Keratinocyte (primary cell): ENCODE data around the gene UROD. TPM values are rescaled to one million over a fixed set of nuclear protein-coding genes. Genes with fewer than 3 reads are reported as not detected.

ENCODE experiments used
- DNase-seq: peaks from one replicate; pipeline ENCODE4 v3.0.0-alpha.2; 2011; ENCODE audit warnings: low read depth, missing footprints, low spot score
- FAIRE-seq: peaks from 2 replicates; lab custom pipeline; 2011; peaks lifted over from hg19 to GRCh38; lab: Jason Lieb, UNC
- H2AFZ ChIP-seq: 2 replicates; pipeline ENCODE4 v1.6.0; 2012; ENCODE audit warnings: low read length, control low read depth, inconsistent platforms; ENCODE audit not compliant: control insufficient read depth
- H3K27ac ChIP-seq: 2 replicates; pipeline ENCODE4 v1.5.1; 2011; ENCODE audit warnings: low read length; ENCODE audit not compliant: control insufficient read depth, insufficient read depth
- H3K27me3 ChIP-seq: 3 replicates; pipeline ENCODE4 v1.6.0; 2011; ENCODE audit warnings: low read length; ENCODE audit not compliant: control insufficient read depth, insufficient read depth; ENCODE audit errors: extremely low read depth
- H3K36me3 ChIP-seq, 2 experiments: 2 replicates in 1 of 2; 3 replicates in 1 of 2; pipeline ENCODE4 v1.5.1; 2011; ENCODE audit warnings: low read length in 2 of 2, mild to moderate bottlenecking in 1 of 2; ENCODE audit not compliant: control insufficient read depth in 2 of 2, insufficient read depth in 2 of 2; ENCODE audit errors: extremely low read depth in 1 of 2
- H3K4me1 ChIP-seq: 3 replicates; pipeline ENCODE4 v1.5.1; 2011; ENCODE audit warnings: low read length; ENCODE audit not compliant: control insufficient read depth, insufficient read depth; ENCODE audit errors: extremely low read depth
- H3K4me2 ChIP-seq: 3 replicates; pipeline ENCODE4 v1.6.0; 2011; ENCODE audit warnings: low read depth, low read length; ENCODE audit not compliant: control insufficient read depth, insufficient read depth; ENCODE audit errors: extremely low read depth
- H3K4me3 ChIP-seq, 3 experiments: fragments of 200-600 bp in 1 of 3; sonication (generic) in 1 of 3; 2 replicates in 2 of 3; 3 replicates in 1 of 3; pipeline ENCODE4 v1.5.1; 2011 to 2016; ENCODE audit warnings: low read length in 3 of 3, mild to moderate bottlenecking in 3 of 3, control low read depth in 2 of 3, inconsistent platforms in 1 of 3, low read depth in 1 of 3, mixed read lengths in 1 of 3, mixed run types in 1 of 3, moderate library complexity in 1 of 3; ENCODE audit not compliant: control insufficient read depth in 2 of 3, insufficient read depth in 2 of 3; ENCODE audit errors: extremely low read depth in 1 of 3
- H3K79me2 ChIP-seq: 2 replicates; pipeline ENCODE4 v1.6.0; 2012; ENCODE audit warnings: low read length; ENCODE audit not compliant: control insufficient read depth, insufficient read depth
- H3K9ac ChIP-seq: 3 replicates; pipeline ENCODE4 v1.6.0; 2011; ENCODE audit warnings: low read length; ENCODE audit not compliant: control insufficient read depth, insufficient read depth; ENCODE audit errors: extremely low read depth
- H3K9me1 ChIP-seq: 3 replicates; pipeline ENCODE4 v1.6.0; 2011; ENCODE audit warnings: low read length; ENCODE audit not compliant: control insufficient read depth, insufficient read depth; ENCODE audit errors: extremely low read depth
- H3K9me3 ChIP-seq: 2 replicates; pipeline ENCODE4 v1.5.1; 2012; ENCODE audit warnings: low read depth, low read length; ENCODE audit not compliant: control insufficient read depth
- H4K20me1 ChIP-seq: 3 replicates; pipeline ENCODE4 v1.6.0; 2011; ENCODE audit warnings: low read length; ENCODE audit not compliant: control insufficient read depth, insufficient read depth; ENCODE audit errors: extremely low read depth
- EZH2 ChIP-seq: IDR thresholded peaks from one replicate; pipeline ENCODE4 v1.6.1; 2012; ENCODE audit warnings: inconsistent platforms, mild to moderate bottlenecking, low read length, moderate library complexity
- dilution Hi-C: fragments of 300-500 bp; cut with MboI; formaldehyde crosslinking; loops from one replicate; pipeline ENCODE4 v1.7.0; 2020; ENCODE audit warnings: low sequenced_read_pairs; ENCODE audit not compliant: extremely low pct_ligation_motif_present
- polyA plus RNA-seq, 5 experiments: library from polyadenylated mRNA; depleted of rRNA in 3 of 5; stranded (reverse) in 3 of 5; stranded (forward) in 1 of 5; unstranded in 1 of 5; fragments of >200 nt; gene quantifications; 1 replicate in 1 of 5; 2 replicates in 3 of 5; 3 replicates in 1 of 5; pipeline versions ENCODE4 v1.2.1 to v1.2.3, GENCODE V29; 2011 to 2012; ENCODE audit warnings: missing spikeins in 2 of 5, low read depth in 1 of 5, low replicate concordance in 1 of 5
- TF ChIP-seq, protein P1 (sequence below), 3 experiments: IDR thresholded peaks in 1 of 3; conservative IDR thresholded peaks in 1 of 3; optimal IDR thresholded peaks in 1 of 3; 2 replicates in 2 of 3; 3 replicates in 1 of 3; pipeline versions ENCODE3 to v1.5.1; 2011; ENCODE audit warnings: low read length in 3 of 3, mild to moderate bottlenecking in 3 of 3, moderate library complexity in 2 of 3, control low read depth in 1 of 3, inconsistent platforms in 1 of 3; ENCODE audit not compliant: insufficient read depth in 2 of 3; ENCODE audit errors: extremely low read depth in 1 of 3

Gene UROD
- polyA plus RNA-seq, 1 donor (not counting 4 experiments of a cell fraction or from before 2014, with no cell fraction given) = 157 TPM

GRCh38 chr1:45002650-45003645 is 9.1 kb upstream of the UROD start:
- no peak for DNase-seq
- FAIRE-seq = no peak
- Histone ChIP-seq H3K27ac (no peak overlapping the region), H3K9me1 (no peaks in the 10 kb centered on the region), H3K27me3 (no peaks in the 10 kb centered on the region), H3K79me2 (no peaks in the 10 kb centered on the region), H3K4me1 (no peaks in the 10 kb centered on the region), H3K9ac (no peak overlapping the region), H3K36me3 (peaks cover 20 to 39% of the 10 kb centered on the region in 2 experiments), H3K4me2 (no peak overlapping the region), H4K20me1 (no peaks in the 10 kb centered on the region), H3K4me3 (no peak overlapping the region), H2AFZ (no peak overlapping the region), H3K9me3 (no peaks in the 10 kb centered on the region)
- dilution Hi-C loops = no loop called here
- TF ChIP-seq, protein P1, sequence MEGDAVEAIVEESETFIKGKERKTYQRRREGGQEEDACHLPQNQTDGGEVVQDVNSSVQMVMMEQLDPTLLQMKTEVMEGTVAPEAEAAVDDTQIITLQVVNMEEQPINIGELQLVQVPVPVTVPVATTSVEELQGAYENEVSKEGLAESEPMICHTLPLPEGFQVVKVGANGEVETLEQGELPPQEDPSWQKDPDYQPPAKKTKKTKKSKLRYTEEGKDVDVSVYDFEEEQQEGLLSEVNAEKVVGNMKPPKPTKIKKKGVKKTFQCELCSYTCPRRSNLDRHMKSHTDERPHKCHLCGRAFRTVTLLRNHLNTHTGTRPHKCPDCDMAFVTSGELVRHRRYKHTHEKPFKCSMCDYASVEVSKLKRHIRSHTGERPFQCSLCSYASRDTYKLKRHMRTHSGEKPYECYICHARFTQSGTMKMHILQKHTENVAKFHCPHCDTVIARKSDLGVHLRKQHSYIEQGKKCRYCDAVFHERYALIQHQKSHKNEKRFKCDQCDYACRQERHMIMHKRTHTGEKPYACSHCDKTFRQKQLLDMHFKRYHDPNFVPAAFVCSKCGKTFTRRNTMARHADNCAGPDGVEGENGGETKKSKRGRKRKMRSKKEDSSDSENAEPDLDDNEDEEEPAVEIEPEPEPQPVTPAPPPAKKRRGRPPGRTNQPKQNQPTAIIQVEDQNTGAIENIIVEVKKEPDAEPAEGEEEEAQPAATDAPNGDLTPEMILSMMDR (optimal IDR thresholded peaks at IDR 0.05 in 1 of 3, IDR thresholded peaks at IDR 0.05 in 1 of 3, conservative IDR thresholded peaks at IDR 0.05 in 1 of 3; ENCODE audit: extremely low read depth in 1 of 3, insufficient read depth in 2 of 3, low read length in 3 of 3) = no peak
- no peak for TF ChIP-seq EZH2

GRCh38 chr1:45003741-45004140 is 8.3 kb upstream of the UROD start:
- no peaks in the 10 kb centered on the region for H4K20me1 ChIP-seq
- dilution Hi-C loops = no loop called here
- H3K79me2 ChIP-seq = no peaks in the 10 kb centered on the region
- H3K27ac ChIP-seq = no peak overlapping the region
- no peaks in the 10 kb centered on the region for H3K9me1 ChIP-seq
- H3K4me1 ChIP-seq = no peaks in the 10 kb centered on the region
- TF ChIP-seq, protein P1 (optimal IDR thresholded peaks at IDR 0.05 in 1 of 3, IDR thresholded peaks at IDR 0.05 in 1 of 3, conservative IDR thresholded peaks at IDR 0.05 in 1 of 3; ENCODE audit: extremely low read depth in 1 of 3, insufficient read depth in 2 of 3, low read length in 3 of 3) = no peak
- TF ChIP-seq EZH2 = no peak
- peaks cover 27 to 46% of the 10 kb centered on the region in 2 experiments for H3K36me3 ChIP-seq
- H2AFZ ChIP-seq = no peak overlapping the region
- no peak for FAIRE-seq
- H3K9ac ChIP-seq = no peak overlapping the region
- H3K27me3 ChIP-seq = no peaks in the 10 kb centered on the region
- DNase-seq = no peak
- no peak overlapping the region for H3K4me2 ChIP-seq
- H3K4me3 ChIP-seq = no peak overlapping the region
- no peaks in the 10 kb centered on the region for H3K9me3 ChIP-seq
